ENCODE results near the gene ERP27.

GRCh38 chr12:14950421-14950820 lies 12.1 kb upstream of the ERP27 start:
- TF ChIP-seq CTCF (IDR thresholded peaks at IDR 0.05) = no peak
- TF ChIP-seq, protein P1, sequence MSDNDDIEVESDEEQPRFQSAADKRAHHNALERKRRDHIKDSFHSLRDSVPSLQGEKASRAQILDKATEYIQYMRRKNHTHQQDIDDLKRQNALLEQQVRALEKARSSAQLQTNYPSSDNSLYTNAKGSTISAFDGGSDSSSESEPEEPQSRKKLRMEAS (IDR thresholded peaks at IDR 0.05; ENCODE audit: low read depth) = no peak
- TF ChIP-seq NFIC (IDR thresholded peaks at IDR 0.05; ENCODE audit: borderline replicate concordance) = no peak
- no peak for TF ChIP-seq MXI1 (IDR thresholded peaks at IDR 0.05; ENCODE audit: low read depth, low read length)
- TF ChIP-seq CHD2 (IDR thresholded peaks at IDR 0.05; ENCODE audit: low read length, partially characterized antibody) = no peak
- no peak for TF ChIP-seq POLR2AphosphoS5 (IDR thresholded peaks at IDR 0.05; ENCODE audit: low read depth, low read length)
- TF ChIP-seq, protein P2, sequence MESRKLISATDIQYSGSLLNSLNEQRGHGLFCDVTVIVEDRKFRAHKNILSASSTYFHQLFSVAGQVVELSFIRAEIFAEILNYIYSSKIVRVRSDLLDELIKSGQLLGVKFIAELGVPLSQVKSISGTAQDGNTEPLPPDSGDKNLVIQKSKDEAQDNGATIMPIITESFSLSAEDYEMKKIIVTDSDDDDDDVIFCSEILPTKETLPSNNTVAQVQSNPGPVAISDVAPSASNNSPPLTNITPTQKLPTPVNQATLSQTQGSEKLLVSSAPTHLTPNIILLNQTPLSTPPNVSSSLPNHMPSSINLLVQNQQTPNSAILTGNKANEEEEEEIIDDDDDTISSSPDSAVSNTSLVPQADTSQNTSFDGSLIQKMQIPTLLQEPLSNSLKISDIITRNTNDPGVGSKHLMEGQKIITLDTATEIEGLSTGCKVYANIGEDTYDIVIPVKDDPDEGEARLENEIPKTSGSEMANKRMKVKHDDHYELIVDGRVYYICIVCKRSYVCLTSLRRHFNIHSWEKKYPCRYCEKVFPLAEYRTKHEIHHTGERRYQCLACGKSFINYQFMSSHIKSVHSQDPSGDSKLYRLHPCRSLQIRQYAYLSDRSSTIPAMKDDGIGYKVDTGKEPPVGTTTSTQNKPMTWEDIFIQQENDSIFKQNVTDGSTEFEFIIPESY (IDR thresholded peaks at IDR 0.05; ENCODE audit: borderline replicate concordance, low read depth) = no peak
- no peak for TF ChIP-seq TAF1 (IDR thresholded peaks at IDR 0.05; ENCODE audit: borderline replicate concordance, low read depth, low read length)
- TF ChIP-seq EP300 (IDR thresholded peaks at IDR 0.05; ENCODE audit: borderline replicate concordance in 1 of 2, low read depth in 1 of 2, low read length in 1 of 2) = no peak
- TF ChIP-seq USF1 (IDR thresholded peaks at IDR 0.05; ENCODE audit: borderline replicate concordance, low read depth) = no peak
